Stimulated activated CD8-positive, alpha-beta memory T cell treated with anti-CD3 and anti-CD28 coated beads, Interleukin-7, amount 100 ng/mL, for 4 hours (primary cell): ENCODE results near the gene ATP13A5.

Experiments used
- DNase-seq, 2 donors: peaks; one replicate each; pipeline ENCODE4 v3.0.0-alpha.2; 2020; ENCODE audit warnings: low read depth in 2 of 2

Gene ATP13A5

GRCh38 chr3:193378706-193379105, at the start of gene ATP13A5:
Gene ATP13A5, minus strand, starts transcription at chr3:193378753. Its CDS starts 28 bp downstream, at chr3:193378725.
- DNase-seq, result no peak

GRCh38 chr3:193418576-193419373, 40.2 kb upstream of the ATP13A5 start:
- no peak for DNase-seq

- DNase-seq, result no peak
Measured at GRCh38 chr3:193416629-193417028, 38.1 kb upstream of the ATP13A5 start.

- DNase-seq, result no peak
Measured at GRCh38 chr3:193407688-193408087, 29.1 kb upstream of the ATP13A5 start.

- no peak for DNase-seq
Measured at GRCh38 chr3:193407112-193407511, 28.6 kb upstream of the ATP13A5 start.

- no peak for DNase-seq
Measured at GRCh38 chr3:193403307-193403706, 24.8 kb upstream of the ATP13A5 start.

- no peak for DNase-seq
Measured at GRCh38 chr3:193400304-193400703, 21.8 kb upstream of the ATP13A5 start.

- DNase-seq, result no peak
Measured at GRCh38 chr3:193396451-193397244, 18.1 kb upstream of the ATP13A5 start.

GRCh38 chr3:193391902-193392301, 13.3 kb upstream of the ATP13A5 start:
- DNase-seq, result no peak

- no peak for DNase-seq
Measured at GRCh38 chr3:193389335-193389734, 10.8 kb upstream of the ATP13A5 start.

GRCh38 chr3:193388361-193388760, 9.8 kb upstream of the ATP13A5 start:
- DNase-seq, result no peak

GRCh38 chr3:193387596-193387995, 9.0 kb upstream of the ATP13A5 start:
- DNase-seq, result no peak

GRCh38 chr3:193377591-193377990, 962 bp downstream of the ATP13A5 start:
- DNase-seq, result no peak

- no peak for DNase-seq
Measured at GRCh38 chr3:193375614-193376013, 2.9 kb downstream of the ATP13A5 start.

- DNase-seq, result no peak
Measured at GRCh38 chr3:193372783-193373182, 5.8 kb downstream of the ATP13A5 start.

- DNase-seq, result no peak
Measured at GRCh38 chr3:193367868-193368267, 10.7 kb downstream of the ATP13A5 start.

GRCh38 chr3:193357291-193357690, 21.3 kb downstream of the ATP13A5 start:
- no peak for DNase-seq

GRCh38 chr3:193354423-193354822, 24.1 kb downstream of the ATP13A5 start:
- DNase-seq, result no peak

- no peak for DNase-seq
Measured at GRCh38 chr3:193350744-193351143, 27.8 kb downstream of the ATP13A5 start.

- no peak for DNase-seq
Measured at GRCh38 chr3:193348686-193349085, 29.9 kb downstream of the ATP13A5 start.

- DNase-seq, result no peak
Measured at GRCh38 chr3:193347521-193348501, 30.7 kb downstream of the ATP13A5 start.

GRCh38 chr3:193346259-193346658, 32.3 kb downstream of the ATP13A5 start:
- no peak for DNase-seq
